ENCODE data around the gene SLC25A3.
A peak's percentile ranks its signal among the peaks of the same experiment; 100 is the strongest.

- TF ChIP-seq PATZ1 (tag by site-specific recombination; IDR thresholded peaks at IDR 0.05) (peak; percentile 45), CTCF (tag by site-specific recombination; IDR thresholded peaks at IDR 0.05) (no peak), ZSCAN30 (tag by site-specific recombination; IDR thresholded peaks at IDR 0.05) (peak; percentile 70; the same call in 1 of the 2 replicates), ZNF16 (tag by site-specific recombination; IDR thresholded peaks at IDR 0.05; ENCODE audit: low read depth) (no peak), REST (tag by site-specific recombination; IDR thresholded peaks at IDR 0.05) (no peak), ZNF530 (tag by site-specific recombination; IDR thresholded peaks at IDR 0.05; ENCODE audit: low read depth) (no peak), ZNF654 (tag by site-specific recombination; IDR thresholded peaks at IDR 0.05; ENCODE audit: low read depth) (no peak), ZNF777 (tag by site-specific recombination; IDR thresholded peaks at IDR 0.05; ENCODE audit: borderline replicate concordance) (no peak), ZNF211 (tag by site-specific recombination; IDR thresholded peaks at IDR 0.05; ENCODE audit: low read depth) (no peak), ZNF302 (tag by site-specific recombination; IDR thresholded peaks at IDR 0.05; ENCODE audit: low read depth) (no peak), ZSCAN4 (tag by site-specific recombination; IDR thresholded peaks at IDR 0.05) (no peak; the same call in 1 of the 2 replicates), ZNF830 (tag by site-specific recombination; IDR thresholded peaks at IDR 0.05; ENCODE audit: low read depth) (no peak)
Measured at GRCh38 chr12:98593351-98594049, at the start of gene SLC25A3.

All from HEK293 (cell line).